Neural cell (in vitro differentiated cells): ENCODE data around the gene ARHGAP42.

Experiments
- CTCF ChIP-seq: fragments of 450-650 bp; IDR thresholded peaks from 2 replicates; pipeline ENCODE4 v1.5.1; 2014; ENCODE audit warnings: antibody characterized with exemption, mild to moderate bottlenecking, moderate library complexity; ENCODE audit not compliant: poor library complexity, severe bottlenecking
- EP300 ChIP-seq: fragments of 450-650 bp; conservative IDR thresholded peaks from 2 replicates; pipeline ENCODE4 v1.6.1; 2014; ENCODE audit warnings: antibody characterized with exemption, mild to moderate bottlenecking, moderate library complexity; ENCODE audit not compliant: poor library complexity, severe bottlenecking
- EZH2 ChIP-seq: fragments of 200-600, 300-800 bp; shearing (Covaris generic), sonication (generic); IDR thresholded peaks from 2 replicates; pipeline ENCODE4 v1.6.1; 2014; ENCODE audit warnings: antibody characterized with exemption, low read length, borderline replicate concordance, mild to moderate bottlenecking; ENCODE audit not compliant: insufficient read depth, poor library complexity, severe bottlenecking
- SMC3 ChIP-seq: fragments of 450-650 bp; conservative IDR thresholded peaks from 2 replicates; pipeline ENCODE4 v1.6.1; 2014; ENCODE audit warnings: antibody characterized with exemption, mild to moderate bottlenecking, moderate library complexity; ENCODE audit not compliant: poor library complexity

GRCh38 chr11:100990931-100991330 lies 303.8 kb downstream of the ARHGAP42 start:
- TF ChIP-seq CTCF (no peak), SMC3 (no peak), EZH2 (no peak), EP300 (no peak)
